NCI-H82 (cell line): ENCODE results near the gene CLN5.
"Not testable (repeated sequence)": the region's sequence is repeated elsewhere in the genome, so short reads cannot be mapped to it uniquely, and the experiment has no call there.

ENCODE experiments used
- DNase-seq: peaks from one replicate; lab custom pipeline; 2025; lab: John Stamatoyannopoulos, UW

CLN5 gene

DNA sequence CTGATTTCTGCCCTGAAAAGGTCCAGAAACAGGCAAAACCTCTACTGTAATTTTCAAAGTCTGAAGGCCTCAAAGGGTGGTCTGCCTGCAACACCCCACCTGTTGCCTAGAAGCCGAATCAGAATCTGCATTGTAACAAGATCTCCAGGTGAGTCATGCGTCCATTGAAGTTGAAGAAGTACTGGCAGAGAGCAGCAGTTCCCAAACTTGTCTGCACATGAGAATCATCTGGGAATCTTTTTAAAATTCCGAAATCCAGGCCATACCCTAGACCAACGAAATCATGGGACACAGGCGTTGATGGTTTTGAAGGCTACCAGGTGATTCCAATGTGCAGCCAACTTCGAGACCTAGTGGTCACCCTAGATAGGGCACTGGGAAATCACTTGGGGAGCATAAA lies 16.0 kb upstream of the CLN5 start:
- DNase-seq, result no peak

DNA sequence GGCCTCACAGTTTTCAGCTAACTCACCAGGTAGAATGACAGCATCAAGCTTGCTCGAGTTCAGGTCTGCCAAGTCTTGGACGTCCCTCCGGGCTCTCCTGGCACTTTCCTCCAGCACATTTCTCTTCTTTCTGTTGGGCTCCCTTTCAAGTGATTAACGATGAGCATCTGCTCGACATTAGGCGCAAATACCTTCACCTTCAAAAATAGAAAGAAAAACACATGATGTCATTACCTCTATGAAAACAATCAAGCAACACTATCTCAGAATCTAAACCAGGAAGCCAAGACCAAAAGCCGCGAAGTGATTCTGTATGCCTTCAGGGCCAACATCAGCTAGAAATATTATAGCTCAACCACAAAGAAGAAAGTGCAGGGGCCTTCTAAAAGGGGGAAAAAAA lies 15.4 kb upstream of the CLN5 start:
- no peak for DNase-seq

DNA sequence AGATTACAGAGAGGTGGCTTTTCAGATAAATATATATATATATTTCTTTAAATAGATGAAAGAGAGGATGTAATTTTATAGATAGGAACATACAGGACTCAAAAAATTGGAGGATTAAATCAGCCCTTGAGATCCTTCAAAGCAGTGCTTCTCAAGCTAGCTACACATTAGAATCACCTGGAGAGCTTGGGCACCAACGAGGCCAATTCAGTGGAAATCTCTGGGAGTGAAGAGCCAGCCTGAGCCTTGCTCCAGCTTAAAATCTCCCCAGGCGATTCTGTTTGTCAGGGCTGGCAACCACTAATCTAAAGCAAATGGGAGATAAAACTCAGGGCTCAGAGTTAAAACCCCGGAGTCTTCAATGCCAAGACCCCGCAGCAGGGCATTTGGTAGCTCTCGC lies 15.0 kb upstream of the CLN5 start:
- no peak for DNase-seq

DNA sequence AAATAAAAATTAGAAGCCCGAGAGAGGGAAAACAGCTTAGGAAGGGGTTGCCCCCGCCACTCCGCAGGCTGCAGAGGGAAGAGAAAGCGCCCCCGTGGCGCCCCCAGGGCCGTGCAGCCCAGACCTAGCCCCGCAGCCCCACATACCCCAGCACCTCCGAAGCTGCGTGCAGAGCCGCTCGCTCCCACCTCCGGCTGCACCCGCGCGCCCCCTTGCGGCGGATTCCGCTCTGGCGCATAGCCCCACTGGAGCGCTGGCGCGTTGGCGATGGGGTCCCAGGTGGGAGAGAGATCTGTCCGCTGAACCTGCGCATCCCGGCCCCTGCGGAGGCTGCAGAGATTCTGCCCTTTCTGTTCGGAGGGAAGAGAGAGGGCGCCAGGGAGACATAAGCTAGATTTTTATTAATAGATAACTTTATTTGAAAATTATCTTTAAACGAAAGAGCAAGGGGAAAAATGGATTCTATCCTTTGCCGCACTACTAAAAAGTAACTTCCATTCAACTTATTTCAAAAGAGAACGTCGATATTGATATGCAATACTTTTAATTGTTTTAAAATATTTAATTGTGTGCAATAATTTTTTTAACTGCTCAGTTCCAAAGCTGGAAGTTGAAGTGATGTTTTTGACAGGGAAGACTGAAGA lies 11.7 kb upstream of the CLN5 start:
- DNase-seq, result peak; percentile 91

DNA sequence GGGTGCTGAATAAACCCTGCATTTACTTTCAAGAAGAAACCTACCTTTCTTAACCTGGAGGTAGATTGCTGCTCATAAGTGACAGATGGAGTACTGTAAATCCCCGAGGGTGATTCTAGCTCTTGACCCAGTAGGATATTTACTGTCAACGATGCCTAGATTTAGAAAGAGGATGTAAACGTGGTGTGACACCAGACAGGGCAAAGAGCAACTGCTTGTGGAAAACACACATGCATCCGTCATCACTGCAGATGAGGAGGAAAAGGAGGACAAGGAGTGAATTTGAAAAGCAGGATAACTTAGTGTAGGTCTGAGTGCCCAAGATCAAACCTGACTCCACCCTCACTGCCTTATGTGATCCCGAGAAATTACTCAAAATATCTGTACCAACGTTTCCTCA lies 9.8 kb upstream of the CLN5 start:
- peak; percentile 69 for DNase-seq

DNA sequence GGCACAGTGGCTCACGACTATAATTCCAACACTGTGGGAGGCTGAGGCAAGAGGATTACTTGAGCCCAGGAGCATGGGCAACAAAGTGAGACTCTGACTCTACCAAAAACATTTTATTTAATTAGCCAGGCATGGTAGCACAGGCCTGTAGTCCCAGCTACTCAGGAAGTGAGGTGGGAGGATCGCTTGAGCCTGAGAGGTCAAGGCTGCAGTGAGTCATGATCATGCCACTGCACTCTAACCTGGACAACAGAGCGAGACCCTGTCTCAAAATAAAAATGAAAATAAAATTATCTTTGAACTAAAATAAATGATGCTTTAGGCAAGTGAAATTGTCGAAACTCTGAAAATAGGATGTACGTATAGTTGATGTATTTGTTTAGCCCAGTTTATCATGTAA lies 8.2 kb upstream of the CLN5 start:
- DNase-seq, result no peak

DNA sequence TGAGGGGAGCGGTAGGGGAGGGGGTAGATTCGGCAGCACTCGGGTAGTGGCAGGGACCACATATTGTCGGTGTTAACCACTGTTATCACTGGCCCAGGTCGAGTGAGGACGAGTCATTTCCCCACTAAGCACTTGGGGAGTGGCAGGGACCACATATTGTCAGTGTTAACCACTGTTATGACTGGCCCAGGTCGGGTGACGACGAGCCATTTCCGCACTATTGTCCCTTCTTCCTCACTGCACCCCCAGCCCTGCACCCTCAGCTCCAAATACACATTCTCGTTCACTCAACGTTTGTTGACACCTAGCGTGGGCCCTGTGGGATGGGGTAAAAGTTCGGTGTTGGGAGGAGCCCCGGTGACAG lies 467 bp upstream of the CLN5 start:
- DNase-seq, result no peak

DNA sequence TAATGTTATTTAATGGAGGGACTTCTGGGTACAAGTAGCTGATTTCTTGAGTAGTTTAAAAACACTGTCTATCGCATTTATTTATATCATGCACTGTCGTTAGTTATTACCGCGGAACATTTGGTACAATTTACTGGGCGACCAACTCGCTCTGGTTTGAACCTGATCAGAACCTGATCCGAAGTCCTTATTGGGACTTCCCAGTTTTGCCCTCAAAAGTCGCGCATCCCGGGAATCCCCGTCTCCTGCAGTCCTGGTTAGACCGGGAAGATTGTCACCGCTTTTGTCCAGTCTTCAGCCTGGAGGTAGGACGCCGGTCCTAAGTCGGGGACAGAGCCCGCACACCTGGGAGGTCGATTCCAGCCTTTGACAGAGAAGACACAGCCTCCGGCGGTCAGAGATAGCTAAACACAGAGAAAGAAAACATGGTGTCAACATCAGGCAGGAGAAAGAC lies 694 bp downstream of the CLN5 start:
- peak; percentile 46 for DNase-seq

DNA sequence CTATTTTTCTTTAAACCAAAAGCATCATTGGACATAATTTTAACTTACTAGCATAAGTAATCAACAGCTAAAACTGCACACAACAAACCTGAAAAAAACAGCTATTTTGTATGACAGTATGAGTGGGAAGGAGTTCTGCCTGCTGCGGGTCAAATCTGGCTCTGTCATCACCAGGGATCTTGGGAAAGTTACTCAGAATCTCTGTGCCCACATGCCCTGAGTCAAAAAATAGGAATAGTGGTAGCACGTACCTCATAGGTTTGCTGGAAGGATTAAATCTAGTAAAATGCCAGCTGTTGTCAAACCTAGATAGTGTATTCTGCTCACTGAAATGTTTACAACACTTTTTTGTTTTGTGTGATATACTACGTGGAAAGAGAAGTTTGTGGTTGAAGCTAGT lies 1.1 kb downstream of the CLN5 start:
- peak; percentile 25 for DNase-seq

DNA sequence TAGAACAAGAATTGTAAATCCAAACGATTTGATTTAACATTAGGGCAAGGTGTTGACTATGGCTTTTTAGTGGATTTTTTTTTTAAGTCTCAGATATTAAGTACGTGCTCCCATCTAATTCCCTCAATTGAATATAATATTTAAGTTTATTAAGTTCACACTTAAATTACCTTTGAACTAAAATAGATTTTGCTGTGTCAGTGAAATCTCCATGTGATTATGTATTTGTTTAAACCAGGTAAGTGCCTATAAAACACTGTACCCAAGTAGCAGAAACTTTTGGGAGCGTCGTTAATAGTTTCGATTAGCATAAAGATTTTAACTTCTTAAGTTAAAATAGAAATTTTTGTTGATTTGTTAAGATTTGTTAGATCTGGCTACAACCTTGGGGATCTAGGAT lies 1.6 kb downstream of the CLN5 start:
- DNase-seq, result no peak

DNA sequence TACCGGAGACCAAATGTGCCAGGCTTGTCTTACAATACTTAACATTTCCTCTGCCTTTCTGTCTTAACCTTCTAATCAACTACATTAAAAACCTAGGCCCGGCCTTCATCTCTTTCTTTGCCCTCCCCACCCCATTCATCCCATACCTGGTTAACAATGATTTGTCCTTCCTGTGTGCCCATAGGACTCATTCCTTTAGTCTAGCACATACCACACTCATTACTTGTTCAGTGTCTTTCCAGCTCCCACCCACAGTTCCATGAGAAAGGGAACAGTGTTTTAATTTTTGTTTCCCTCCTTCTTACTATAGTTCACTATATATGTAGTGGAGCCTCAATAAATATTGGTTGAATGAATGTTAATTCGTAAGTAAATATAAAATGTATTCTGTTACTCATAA lies 2.4 kb downstream of the CLN5 start:
- DNase-seq, result no peak

DNA sequence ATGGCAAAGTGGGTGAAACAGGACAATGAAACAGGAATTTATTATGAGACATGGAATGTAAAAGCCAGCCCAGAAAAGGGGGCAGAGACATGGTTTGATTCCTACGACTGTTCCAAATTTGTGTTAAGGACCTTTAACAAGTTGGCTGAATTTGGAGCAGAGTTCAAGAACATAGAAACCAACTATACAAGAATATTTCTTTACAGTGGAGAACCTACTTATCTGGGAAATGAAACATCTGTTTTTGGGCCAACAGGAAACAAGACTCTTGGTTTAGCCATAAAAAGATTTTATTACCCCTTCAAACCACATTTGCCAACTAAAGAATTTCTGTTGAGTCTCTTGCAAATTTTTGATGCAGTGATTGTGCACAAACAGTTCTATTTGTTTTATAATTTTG lies 8.6 kb downstream of the CLN5 start:
- no peak for DNase-seq

DNA sequence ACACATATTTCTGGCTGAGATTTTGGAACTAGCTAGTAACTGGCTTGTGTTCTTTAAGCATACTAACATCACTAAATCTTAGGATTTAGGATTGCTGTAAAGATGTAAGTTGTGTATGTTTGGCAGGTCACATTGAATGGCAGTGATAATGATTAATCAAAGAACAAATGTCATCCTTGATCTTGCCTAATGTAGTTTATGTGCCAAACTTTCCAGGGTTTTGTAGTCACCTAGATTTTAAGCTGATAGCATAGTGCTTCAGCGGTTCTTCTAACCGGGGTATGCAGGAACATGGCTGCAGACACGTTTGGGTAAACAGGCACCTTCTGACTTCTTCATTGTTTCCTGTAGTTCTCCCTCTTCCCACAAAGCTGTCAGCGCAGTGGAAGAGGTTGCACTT lies 9.7 kb downstream of the CLN5 start:
- no peak for DNase-seq

DNA sequence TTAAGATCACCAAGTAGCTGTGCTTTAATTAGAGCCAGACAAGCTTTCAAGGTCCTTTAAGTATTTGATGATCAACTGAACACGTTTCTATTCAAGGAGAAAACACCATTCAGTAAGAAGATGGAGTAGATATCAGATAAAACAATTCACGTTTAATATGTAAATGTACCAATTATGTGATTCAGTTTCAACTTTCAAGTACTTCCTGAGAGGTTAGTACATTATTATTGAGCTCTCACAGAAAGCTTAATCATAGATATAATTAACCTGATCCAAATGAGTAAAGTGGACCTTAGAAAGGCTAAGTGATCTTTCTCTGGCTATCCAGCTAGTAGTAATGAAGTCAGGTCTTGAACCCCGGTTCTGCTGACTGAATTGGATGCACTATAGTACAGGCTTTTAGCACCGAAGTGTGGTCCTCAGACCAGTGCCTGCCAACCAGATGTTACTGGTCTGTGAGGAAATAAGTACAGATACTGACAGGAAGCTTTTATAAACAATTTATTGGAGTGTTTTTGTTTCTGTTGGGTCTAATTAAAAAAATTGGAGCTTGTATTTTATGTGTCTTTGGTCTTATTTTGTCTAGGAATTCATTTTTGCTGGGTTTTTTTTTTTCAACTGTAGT lies 10.2 kb downstream of the CLN5 start:
- DNase-seq, result no peak

DNA sequence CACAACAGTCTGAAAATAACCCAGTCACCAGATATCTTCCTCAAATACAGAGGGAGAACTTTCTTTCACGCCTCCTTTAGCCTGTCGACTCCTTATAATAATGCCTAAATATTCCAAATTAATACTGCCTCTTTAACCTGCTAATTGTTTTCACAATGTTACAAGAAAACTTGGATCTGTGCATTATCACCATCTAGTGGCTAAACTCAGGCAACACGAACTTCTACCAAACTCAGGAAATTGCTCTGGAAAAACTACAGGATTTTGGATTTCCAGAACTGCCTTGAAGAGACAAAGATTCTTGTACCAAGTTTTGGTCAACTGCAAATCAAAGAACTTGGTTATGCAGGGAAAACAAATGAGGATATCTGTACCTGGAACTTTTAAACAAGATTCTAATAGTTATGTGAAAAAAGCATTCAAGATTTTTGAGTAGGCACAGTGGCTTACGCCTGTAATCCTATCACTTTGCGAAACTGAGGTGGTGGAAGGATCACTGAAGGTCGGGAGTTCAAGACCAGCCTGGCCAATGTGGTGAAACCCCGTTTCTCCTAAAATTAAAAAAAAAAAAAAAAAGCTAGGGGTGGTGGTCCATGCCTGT lies 10.8 kb downstream of the CLN5 start:
- peak; percentile 55 for DNase-seq

DNA sequence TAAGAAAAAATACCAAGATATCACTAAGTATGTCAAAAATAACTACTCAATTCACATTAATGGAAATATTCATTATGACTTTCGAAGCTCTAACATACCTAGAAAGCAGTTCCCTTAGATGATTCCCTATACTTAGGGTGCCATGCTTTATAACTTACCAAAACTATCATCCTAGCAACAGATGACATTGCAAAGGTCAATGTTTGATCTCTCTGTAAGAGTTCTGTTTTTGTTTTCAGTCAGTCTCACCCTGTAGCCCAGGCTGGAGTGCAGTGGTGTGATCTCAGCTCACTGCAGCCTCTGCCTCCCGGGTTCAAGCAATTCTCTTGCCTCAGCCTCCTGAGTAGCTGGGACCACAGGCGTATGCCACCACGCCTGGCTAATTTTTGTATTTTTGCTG lies 16.5 kb downstream of the CLN5 start:
- DNase-seq, result not testable (repeated sequence)

DNA sequence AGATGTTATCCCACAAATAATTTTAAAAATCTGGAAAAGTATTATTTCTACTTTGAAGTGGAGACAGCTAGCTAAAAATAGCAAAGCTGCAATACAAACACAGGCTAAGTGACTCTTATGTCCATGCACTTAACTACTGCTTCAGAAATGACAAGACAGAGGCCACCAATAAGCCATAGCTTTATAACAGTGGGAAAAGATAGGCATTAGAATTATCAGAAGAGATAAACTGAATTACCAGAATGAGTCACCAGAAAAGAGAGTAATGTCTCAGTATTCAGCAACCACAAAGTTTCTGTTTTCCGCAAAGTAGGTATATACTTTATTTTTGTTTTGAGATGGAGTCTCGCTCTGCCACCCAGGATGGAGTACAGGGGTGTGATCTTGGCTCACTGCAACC lies 17.1 kb downstream of the CLN5 start:
- DNase-seq, result no peak

DNA sequence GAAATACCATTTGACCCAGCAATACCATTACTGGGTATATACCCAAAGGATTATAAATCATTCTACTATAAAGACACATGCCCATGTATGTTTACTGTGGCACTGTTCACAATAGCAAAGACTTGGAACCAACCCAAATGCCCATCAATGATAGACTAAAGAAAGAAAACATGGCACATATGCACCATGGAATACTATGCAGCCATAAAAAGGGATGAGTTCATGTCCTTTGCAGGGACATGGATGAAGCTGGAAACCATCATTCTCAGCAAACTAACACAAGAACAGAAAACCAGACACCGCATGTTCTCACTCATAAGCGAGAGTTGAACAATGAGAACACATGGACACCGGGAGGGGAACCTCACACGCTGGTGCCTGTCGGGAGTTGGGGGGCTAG lies 17.8 kb downstream of the CLN5 start:
- DNase-seq, result not testable (repeated sequence)

DNA sequence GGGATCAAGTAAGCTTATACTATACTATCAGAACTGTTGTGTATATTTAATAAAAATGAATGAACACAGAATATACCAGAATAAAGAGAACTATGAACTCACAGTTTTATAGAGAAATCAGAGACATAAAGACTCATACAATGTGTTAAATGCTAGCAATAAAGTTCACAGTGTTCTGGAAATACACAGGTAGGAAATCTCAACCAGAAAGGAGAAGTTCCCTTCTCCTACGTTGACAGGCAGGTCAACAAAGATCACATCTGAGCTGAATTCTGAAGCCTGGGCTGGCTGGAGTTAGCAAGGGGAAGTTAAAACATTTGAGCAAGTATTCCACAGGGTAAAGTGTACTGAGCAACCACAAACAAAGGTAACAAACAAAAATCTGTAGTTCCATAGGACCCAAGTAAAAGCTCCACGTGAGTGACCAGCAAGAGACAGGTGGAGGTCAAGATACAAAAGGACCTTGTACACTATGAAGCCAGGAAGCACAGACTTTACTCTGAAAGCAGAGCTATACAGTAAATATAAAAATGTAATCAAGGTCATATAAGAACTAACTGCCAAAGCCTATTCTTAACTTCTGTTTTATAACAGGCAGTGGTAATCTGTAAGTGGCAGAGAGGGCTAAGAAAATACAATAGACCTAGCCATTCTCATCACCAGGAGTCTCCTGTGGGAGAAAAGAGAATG lies 22.1 kb downstream of the CLN5 start:
- DNase-seq, result no peak

DNA sequence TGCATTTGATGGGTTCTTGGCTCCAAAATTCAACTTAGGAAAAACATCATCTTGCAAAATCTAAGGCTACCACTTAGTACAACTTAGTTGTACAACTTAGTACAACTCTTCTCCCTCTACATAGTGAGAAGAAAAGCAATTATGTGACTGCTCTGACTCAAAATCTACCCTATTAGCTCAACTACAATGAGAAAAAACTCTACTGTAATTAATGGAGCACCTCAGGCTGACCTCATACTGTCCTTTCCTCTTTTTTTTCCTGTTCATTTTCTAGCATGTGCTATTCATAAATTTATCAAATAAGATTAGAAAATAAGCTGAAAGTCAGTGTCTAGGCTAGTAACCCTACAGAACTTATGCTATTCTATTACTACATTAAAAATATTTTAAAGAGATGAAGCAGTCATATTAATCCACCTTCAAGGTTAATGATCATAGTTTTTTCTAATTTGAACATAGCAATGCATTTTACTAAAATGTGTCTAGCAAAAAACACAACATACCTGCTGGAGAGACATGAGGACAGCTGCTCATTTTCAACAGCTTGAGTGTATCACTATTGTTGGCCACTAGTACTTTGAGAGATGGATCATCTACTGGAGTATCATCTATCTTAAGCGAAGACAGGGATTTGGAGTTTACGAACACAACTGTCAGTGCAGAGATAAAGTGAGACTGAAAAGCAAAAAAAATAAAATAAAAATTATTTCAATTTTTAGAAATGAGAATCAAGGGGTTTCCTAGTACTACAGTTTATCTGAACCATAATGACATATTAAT lies 23.2 kb downstream of the CLN5 start:
- no peak for DNase-seq

DNA sequence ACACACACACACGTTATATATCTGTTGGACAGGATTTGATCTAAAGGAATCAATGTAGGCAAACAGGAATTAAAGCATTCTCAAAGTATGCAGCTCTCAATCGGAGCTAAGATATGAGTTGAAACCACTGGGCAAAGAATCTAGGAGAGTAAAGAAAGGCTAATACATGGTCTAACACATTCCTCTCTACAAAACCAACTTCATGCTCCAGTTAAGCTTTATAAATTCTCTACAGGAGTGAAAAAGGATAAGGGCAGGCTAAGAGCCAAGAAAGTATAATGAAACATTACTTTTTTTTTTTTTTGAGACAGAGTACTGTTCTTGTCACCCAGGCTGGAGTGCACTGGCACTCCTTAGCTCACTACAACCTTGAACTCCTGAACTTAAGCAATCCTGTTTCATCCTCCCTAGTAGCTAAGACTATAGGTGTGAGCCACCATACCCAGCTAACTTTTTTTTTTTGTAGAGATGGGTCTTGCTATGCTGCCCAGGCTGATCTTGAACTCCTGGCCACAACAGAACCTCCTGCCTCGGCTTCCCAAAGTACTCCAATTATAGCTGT lies 24.5 kb downstream of the CLN5 start:
- no peak for DNase-seq
